NOMO-1 (cell line): ENCODE data around the gene MUS81.
"Not testable (repeated sequence)": the region's sequence is repeated elsewhere in the genome, so short reads cannot be mapped to it uniquely, and the experiment has no call there.

Experiments
- DNase-seq, 2 experiments: peaks; one replicate each; lab custom pipeline; 2025; ENCODE audit not compliant: unreplicated experiment in 2 of 2; lab: John Stamatoyannopoulos, UW

MUS81 gene

GRCh38 chr11:65891219-65892136, 31.2 kb downstream of the MUS81 start:
- no peak for DNase-seq

GRCh38 chr11:65892137-65892540, 31.9 kb downstream of the MUS81 start:
- DNase-seq, result not testable (repeated sequence)

GRCh38 chr11:65892661-65893317, 32.6 kb downstream of the MUS81 start:
- DNase-seq, result no peak

GRCh38 chr11:65894034-65894591, 33.9 kb downstream of the MUS81 start:
- DNase-seq, result peak in 1 of 2 experiments; percentile 38

- no peak for DNase-seq
Measured at GRCh38 chr11:65895482-65895981, 35.3 kb downstream of the MUS81 start.

- DNase-seq, result no peak
Measured at GRCh38 chr11:65896034-65896999, 36.1 kb downstream of the MUS81 start.

GRCh38 chr11:65897020-65897471, 36.8 kb downstream of the MUS81 start:
- no peak for DNase-seq

- DNase-seq, result no peak
Measured at GRCh38 chr11:65898656-65899355, 38.6 kb downstream of the MUS81 start.

GRCh38 chr11:65899356-65900124, 39.3 kb downstream of the MUS81 start:
- peak; percentile 44 to 61 for DNase-seq

- DNase-seq, result peak; percentile 77 to 92
Measured at GRCh38 chr11:65900125-65900898, 40.1 kb downstream of the MUS81 start, which contains the start of gene FOSL1. TSS of gene FOSL1 (minus strand) at chr11:65900388. CDS start at chr11:65900339, 49 bp downstream.

- DNase-seq, result no peak
Measured at GRCh38 chr11:65900899-65901180, 40.6 kb downstream of the MUS81 start.

GRCh38 chr11:65903068-65903481, 42.8 kb downstream of the MUS81 start:
- DNase-seq, result no peak

- no peak for DNase-seq
Measured at GRCh38 chr11:65903715-65904114, 43.5 kb downstream of the MUS81 start.

- DNase-seq, result no peak
Measured at GRCh38 chr11:65906602-65907001, 46.4 kb downstream of the MUS81 start.

- DNase-seq, result no peak
Measured at GRCh38 chr11:65907878-65908277, 47.6 kb downstream of the MUS81 start.

- DNase-seq, result no peak
Measured at GRCh38 chr11:65911682-65912568, 51.7 kb downstream of the MUS81 start.

- no peak for DNase-seq
Measured at GRCh38 chr11:65912845-65913244, 52.6 kb downstream of the MUS81 start.
